NCI-H2029 treated with DMSO at 0.1 percent for 48 hours (cell line): ENCODE data around the gene HLA-DRA.
"Not testable (repeated sequence)": the region's sequence is repeated elsewhere in the genome, so short reads cannot be mapped to it uniquely, and the experiment has no call there.

Experiments used
- DNase-seq: peaks from one replicate; lab custom pipeline; 2025; lab: John Stamatoyannopoulos, UW

The HLA-DRA gene

GRCh38 chr6:32431142-32431541, 8.5 kb upstream of the HLA-DRA start:
- DNase-seq = no peak

- DNase-seq = no peak
These were observed 7.6 kb upstream of the HLA-DRA start for GRCh38 chr6:32432050-32432450.

- not testable (repeated sequence) for DNase-seq
These were observed 5.7 kb upstream of the HLA-DRA start for GRCh38 chr6:32433950-32434349.

GRCh38 chr6:32436186-32436585, 3.5 kb upstream of the HLA-DRA start:
- no peak for DNase-seq

GRCh38 chr6:32436995-32437836, 2.5 kb upstream of the HLA-DRA start:
- no peak for DNase-seq

GRCh38 chr6:32439139-32439538, 548 bp upstream of the HLA-DRA start:
- no peak for DNase-seq

- DNase-seq = no peak
These were observed 2.6 kb downstream of the HLA-DRA start for GRCh38 chr6:32442243-32442667.

GRCh38 chr6:32442977-32443552, 3.4 kb downstream of the HLA-DRA start:
- no peak for DNase-seq

GRCh38 chr6:32444433-32444832, 4.7 kb downstream of the HLA-DRA start:
- no peak for DNase-seq

- no peak for DNase-seq
These were observed 5.7 kb downstream of the HLA-DRA start for GRCh38 chr6:32445321-32445854.

GRCh38 chr6:32447932-32448331, 8.2 kb downstream of the HLA-DRA start:
- DNase-seq = no peak

GRCh38 chr6:32449088-32449736, 9.5 kb downstream of the HLA-DRA start:
- no peak for DNase-seq

- no peak for DNase-seq
These were observed 17.4 kb downstream of the HLA-DRA start for GRCh38 chr6:32457054-32457453.

GRCh38 chr6:32459781-32460424, 20.2 kb downstream of the HLA-DRA start:
- no peak for DNase-seq

GRCh38 chr6:32460528-32460927, 20.8 kb downstream of the HLA-DRA start:
- no peak for DNase-seq

GRCh38 chr6:32461493-32461892, 21.8 kb downstream of the HLA-DRA start:
- no peak for DNase-seq

- no peak for DNase-seq
These were observed 22.9 kb downstream of the HLA-DRA start for GRCh38 chr6:32462609-32463008.

- DNase-seq = not testable (repeated sequence)
These were observed 28.2 kb downstream of the HLA-DRA start for GRCh38 chr6:32467743-32468503.

- DNase-seq = no peak
These were observed 33.2 kb downstream of the HLA-DRA start for GRCh38 chr6:32472781-32473375.

- not testable (repeated sequence) for DNase-seq
These were observed 34.0 kb downstream of the HLA-DRA start for GRCh38 chr6:32473376-32474348.
